ENCODE measurements around the gene STK17A.
A peak's percentile ranks its signal among the peaks of the same experiment; 100 is the strongest.

STK17A gene

GRCh38 chr7:43637114-43637806 lies 54.4 kb downstream of the STK17A start:
- DNase-seq: peak; percentile 55

GRCh38 chr7:43639858-43640491 lies 57.1 kb downstream of the STK17A start:
- no peak for DNase-seq

GRCh38 chr7:43640679-43641078 lies 57.8 kb downstream of the STK17A start:
- no peak for DNase-seq

GRCh38 chr7:43642897-43643630 lies 60.2 kb downstream of the STK17A start:
- DNase-seq: no peak

GRCh38 chr7:43643846-43644245 lies 60.9 kb downstream of the STK17A start:
- DNase-seq: no peak

- no peak for DNase-seq
These were observed 62.9 kb downstream of the STK17A start for GRCh38 chr7:43645699-43646226.

- no peak for DNase-seq
These were observed 63.9 kb downstream of the STK17A start for GRCh38 chr7:43646603-43647338.

GRCh38 chr7:43647339-43647672 lies 64.4 kb downstream of the STK17A start:
- no peak for DNase-seq

- peak; percentile 66 for DNase-seq
These were observed 65.0 kb downstream of the STK17A start for GRCh38 chr7:43647673-43648472.

GRCh38 chr7:43648473-43649406 lies 65.8 kb downstream of the STK17A start:
- peak; percentile 95 for DNase-seq

- DNase-seq: peak; percentile 89
These were observed 66.9 kb downstream of the STK17A start for GRCh38 chr7:43649755-43650274.

GRCh38 chr7:43650457-43651052 lies 67.6 kb downstream of the STK17A start:
- DNase-seq: no peak

GRCh38 chr7:43652364-43652763 lies 69.5 kb downstream of the STK17A start:
- DNase-seq: no peak

GRCh38 chr7:43653466-43653865 lies 70.6 kb downstream of the STK17A start:
- DNase-seq: no peak

- no peak for DNase-seq
These were observed 71.1 kb downstream of the STK17A start for GRCh38 chr7:43653891-43654504.

- no peak for DNase-seq
These were observed 72.7 kb downstream of the STK17A start for GRCh38 chr7:43655584-43655983.

GRCh38 chr7:43656997-43657396 lies 74.1 kb downstream of the STK17A start:
- DNase-seq: no peak

- no peak for DNase-seq
These were observed 76.0 kb downstream of the STK17A start for GRCh38 chr7:43658718-43659548.

- DNase-seq: no peak
These were observed 76.6 kb downstream of the STK17A start for GRCh38 chr7:43659549-43659896.

All from CD4-positive, alpha-beta T cell treated with Interleukin-4 for 4 hours (primary cell).